H1 (cell line): Measurements from ENCODE around the gene TSKU.

Experiments
- CHD7 ChIP-seq: fragments of 300-600 bp; sonication (generic); IDR thresholded peaks from 2 replicates; pipeline ENCODE4 v1.7.1; 2012; ENCODE audit warnings: low read length, moderate library complexity, mild to moderate bottlenecking, inconsistent platforms; ENCODE audit not compliant: insufficient replicate concordance
- GABPA ChIP-seq: IDR thresholded peaks from 2 replicates; pipeline ENCODE4 v1.6.1; 2011; ENCODE audit warnings: mild to moderate bottlenecking, low read length, moderate library complexity, borderline replicate concordance; ENCODE audit not compliant: insufficient read depth
- JUND ChIP-seq: IDR thresholded peaks from 2 replicates; pipeline ENCODE4 v1.6.1; 2011; ENCODE audit warnings: mild to moderate bottlenecking, improper control_type of control experiment, low read length
- KDM5A ChIP-seq: fragments of 200-600 bp; IDR thresholded peaks from 2 replicates; pipeline ENCODE4 v1.7.1; 2012; ENCODE audit warnings: mild to moderate bottlenecking, low read length, inconsistent platforms, mixed read lengths
- POLR2A ChIP-seq, 2 experiments: IDR thresholded peaks; 1 replicate in 1 of 2; 2 replicates in 1 of 2; pipeline ENCODE4 v1.6.1; 2011; ENCODE audit warnings: low read depth in 2 of 2, low read length in 2 of 2, mild to moderate bottlenecking in 2 of 2; ENCODE audit errors: control extremely low read depth in 1 of 2
- SP1 ChIP-seq: IDR thresholded peaks from 2 replicates; pipeline ENCODE4 v1.6.1; 2011; ENCODE audit warnings: low read depth, low read length

DNA sequence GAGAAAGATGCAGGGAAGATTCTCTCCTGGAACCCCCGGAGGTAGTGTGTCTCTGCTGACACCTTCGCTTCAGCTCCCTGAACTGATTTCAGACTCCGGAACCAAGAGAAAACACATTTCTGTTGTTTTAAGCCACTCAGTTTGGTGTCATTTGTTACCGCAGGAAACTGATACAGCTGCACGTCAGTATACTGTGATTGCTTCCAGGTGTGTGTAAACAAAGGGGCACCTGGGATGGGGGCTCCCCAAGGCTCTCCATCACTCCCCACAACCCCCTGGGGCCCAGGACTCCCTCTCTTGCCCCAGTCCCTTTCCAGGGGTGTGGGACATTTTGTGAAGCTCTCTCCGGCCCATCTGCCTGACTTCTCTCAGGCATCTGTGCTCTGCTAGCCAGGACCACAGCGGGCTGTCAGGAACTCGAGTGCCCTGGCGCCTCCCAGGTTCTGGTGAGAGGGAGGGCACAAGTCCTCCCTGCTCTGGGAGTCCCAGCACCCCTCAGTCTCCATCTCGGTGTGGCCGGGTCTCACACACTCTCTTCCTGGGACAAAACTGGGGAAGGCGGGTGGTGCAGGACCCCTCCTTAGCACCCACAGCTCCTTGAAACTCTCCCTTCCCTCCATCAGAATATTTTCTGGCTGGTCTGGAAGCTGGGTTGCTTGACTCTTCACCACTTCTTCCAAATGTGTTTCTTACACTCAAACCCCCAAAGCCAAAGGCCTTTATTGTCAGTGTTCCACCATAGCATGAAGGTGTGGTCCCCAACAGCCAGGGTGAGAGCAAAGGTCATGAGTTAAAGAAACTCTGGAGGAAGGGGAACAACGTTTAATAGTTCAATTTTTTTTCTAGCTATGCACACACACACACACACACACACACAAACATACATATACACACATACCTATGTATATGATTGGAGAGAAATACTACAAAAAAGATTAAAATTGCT lies 35.0 kb upstream of the TSKU start:
- no peak for TF ChIP-seq GABPA
- TF ChIP-seq KDM5A: no peak
- TF ChIP-seq POLR2A (IDR thresholded peaks at IDR 0.05; ENCODE audit: control extremely low read depth in 1 of 2, low read depth in 2 of 2, low read length in 2 of 2): no peak
- TF ChIP-seq CHD7: no peak
- no peak for TF ChIP-seq SP1
- no peak for TF ChIP-seq JUND
